HepG2 (cell line): ENCODE results near the gene CA11. TPM values are rescaled to one million over a fixed set of nuclear protein-coding genes. Genes with fewer than 3 reads are reported as not detected.

Experiments used
- ATAC-seq: fragments of 200-7000 bp; cut with Tn5 transposase; 3 replicates; pipeline ENCODE4 v1.9.1; 2020; ENCODE audit warnings: mild to moderate bottlenecking, moderate library complexity
- BruUV-seq: library from RNA; stranded (reverse); fragments of 400-500 nt; replicated peaks from 2 replicates; lab custom pipeline; 2021; lab: Mats Ljungman, UMichigan
- CTCF ChIA-PET: fragments of 300-600 bp; formaldehyde crosslinking; extraction: SDS; loops from one replicate; lab custom pipeline; 2021; ENCODE audit warnings: low total read pairs, inconsistent platforms, low intra/inter-chr PET ratio; lab: Yijun Ruan, JAX
- POLR2A ChIA-PET: fragments of 350-600 bp; sonication (Branson Sonifier 250); formaldehyde crosslinking; loops from one replicate; lab custom pipeline; 2020; ENCODE audit warnings: antibody characterized with exemption, inconsistent platforms; lab: Yijun Ruan, JAX
- DNase-seq: peaks from one replicate; pipeline ENCODE4 v3.0.0-alpha.2; 2015; ENCODE audit warnings: low spot score
- FAIRE-seq: peaks from 3 replicates; lab custom pipeline; 2011; peaks lifted over from hg19 to GRCh38; lab: Jason Lieb, UNC
- H2AFZ ChIP-seq: one replicate; pipeline ENCODE4 v1.6.1; 2011; ENCODE audit warnings: low read length, inconsistent platforms
- H3K27ac ChIP-seq: fragments of 300-600 bp; 3 replicates; pipeline ENCODE4 v1.8.0; 2011; ENCODE audit warnings: mixed run types, mild to moderate bottlenecking, mixed read lengths, low read length, inconsistent platforms; ENCODE audit not compliant: insufficient read depth; ENCODE audit errors: extremely low read length
- H3K27me3 ChIP-seq, 2 experiments: fragments of 200-600 bp in 1 of 2; 2 replicates in 1 of 2; 3 replicates in 1 of 2; pipeline versions ENCODE4 v1.6.0 to v1.8.0; 2011; ENCODE audit warnings: low read length in 2 of 2, mild to moderate bottlenecking in 2 of 2, moderate library complexity in 2 of 2, inconsistent platforms in 1 of 2; ENCODE audit not compliant: insufficient read depth in 2 of 2, control insufficient read depth in 1 of 2
- H3K36me3 ChIP-seq, 2 experiments: fragments of 200-600 bp in 1 of 2; replicated peaks in 1 of 2; 2 replicates in 1 of 2; 3 replicates in 1 of 2; pipeline versions ENCODE4 v1.5.1 to v1.8.0; 2011; ENCODE audit warnings: low read length in 2 of 2, inconsistent platforms in 1 of 2; ENCODE audit not compliant: insufficient read depth in 2 of 2, control insufficient read depth in 1 of 2
- H3K4me1 ChIP-seq: 2 replicates; pipeline ENCODE4 v1.5.1; 2012; ENCODE audit warnings: low read length, inconsistent platforms; ENCODE audit not compliant: insufficient read depth
- H3K4me2 ChIP-seq: 2 replicates; pipeline ENCODE4 v1.6.0; 2011; ENCODE audit warnings: low read depth, low read length, inconsistent platforms
- H3K4me3 ChIP-seq, 3 experiments: fragments of 200-600 bp in 1 of 3; sonication (generic), shearing (Covaris generic) in 1 of 3; replicated peaks in 1 of 3; 2 replicates each; pipeline ENCODE4 v1.5.1; 2011 to 2016; ENCODE audit warnings: low read length in 3 of 3, inconsistent platforms in 2 of 3, low read depth in 2 of 3, mild to moderate bottlenecking in 2 of 3, control low read depth in 1 of 3, mixed read lengths in 1 of 3; ENCODE audit not compliant: insufficient read depth in 1 of 3
- H3K79me2 ChIP-seq: one replicate; pipeline ENCODE4 v1.6.1; 2011; ENCODE audit warnings: low read length, inconsistent platforms; ENCODE audit not compliant: insufficient read depth
- H3K9ac ChIP-seq: 2 replicates; pipeline ENCODE4 v1.6.0; 2011; ENCODE audit warnings: mild to moderate bottlenecking, low read depth, low read length, inconsistent platforms; ENCODE audit not compliant: insufficient read depth
- H3K9me3 ChIP-seq: 2 replicates; pipeline ENCODE4 v1.5.1; 2012; ENCODE audit warnings: mild to moderate bottlenecking, low read length
- H4K20me1 ChIP-seq: 2 replicates; pipeline ENCODE4 v1.6.0; 2011; ENCODE audit warnings: inconsistent platforms, mild to moderate bottlenecking, low read length, moderate library complexity; ENCODE audit not compliant: insufficient read depth
- ATF6 ChIP-seq: sonication (generic); formaldehyde crosslinking; conservative IDR thresholded peaks from 2 replicates; pipeline ENCODE4 v1.4.0; 2020; ENCODE audit warnings: missing genetic modification reagents
- MTA3 ChIP-seq: sonication (generic); formaldehyde crosslinking; IDR thresholded peaks from 2 replicates; pipeline ENCODE4 v1.4.0; 2020; ENCODE audit warnings: missing genetic modification reagents
- REL ChIP-seq: sonication (generic); formaldehyde crosslinking; conservative IDR thresholded peaks from 2 replicates; pipeline ENCODE4 v1.8.0; 2022; ENCODE audit warnings: mild to moderate bottlenecking, missing genetic modification reagents, moderate library complexity
- ZNF768 ChIP-seq: sonication (generic); formaldehyde crosslinking; IDR thresholded peaks from 2 replicates; pipeline ENCODE4 v1.4.0; 2020; ENCODE audit warnings: missing genetic modification reagents
- WGBS: methylation state at CpG from one replicate; pipeline ENCODE4 v1.1.6; 2017; ENCODE audit warnings: low lambda C conversion rate; 5-methylcytosine and 5-hydroxymethylcytosine counted together
- in situ Hi-C: cut with HindIII; loops from 2 replicates; pipeline ENCODE4 v1.10.0; 2017; ENCODE audit warnings: low pct_unique_long_range_greater_than_20kb; ENCODE audit not compliant: extremely low pct_ligation_motif_present
- intact Hi-C: fragments of 100-400 bp; cut with micrococcal nuclease; formaldehyde crosslinking; loops from one replicate; pipeline ENCODE4 v1.10.0; 2022; ENCODE audit not compliant: unreplicated experiment
- polyA plus RNA-seq, 8 experiments: library from polyadenylated mRNA; depleted of rRNA in 3 of 8; stranded (reverse) in 7 of 8; unstranded in 1 of 8; fragments of >200 nt; fragmentation: Illumina TruSeq in 4 of 8; extraction: Trizol in 4 of 8; gene quantifications; 2 replicates each; pipeline versions ENCODE4 v1.2.1 to v1.2.3, GENCODE V29; 2011 to 2016; ENCODE audit warnings: low read depth in 4 of 8, missing spikeins in 1 of 8, mixed read lengths in 1 of 8; ENCODE audit not compliant: insufficient read depth in 1 of 8
- total RNA-seq, 5 experiments: library from RNA; depleted of rRNA; stranded (reverse); fragments of >200 nt; fragmentation: Illumina TruSeq; extraction: Trizol; gene quantifications; 2 replicates each; pipeline ENCODE4 v1.2.3, GENCODE V29; 2016; ENCODE audit warnings: low read depth in 1 of 5

CA11 gene
- total and polyA plus RNA-seq, 2 of the 13 experiments (the other 11 are each of a cell fraction or from before 2014, with no cell fraction given): 0.41 to 0.58 TPM

- CTCF ChIA-PET: no interaction called here
- intact Hi-C loops: no loop called here
Observed at GRCh38 chr19:48596679-48597465, 49.1 kb downstream of the CA11 start.

More at GRCh38 chr19:48596679-48597465, 49.1 kb downstream of the CA11 start:
- no peak overlapping the region for H3K9ac ChIP-seq
- H2AFZ ChIP-seq: no peak overlapping the region
- no peak overlapping the region for H3K4me3 ChIP-seq
- DNase-seq: no peak
- peaks cover 0 to 12% of the 10 kb centered on the region in 2 experiments; a peak in 3 of 5 replicates for H3K27me3 ChIP-seq
- 44% methylated on average over 20 of the region's 39 CpGs for WGBS
- no peak overlapping the region for H3K27ac ChIP-seq
- no peaks in the 10 kb centered on the region for H3K36me3 ChIP-seq
- POLR2A ChIA-PET: no interaction called here
- no peaks in the 10 kb centered on the region for H4K20me1 ChIP-seq
- H3K9me3 ChIP-seq: no peaks in the 10 kb centered on the region
- no peak for FAIRE-seq
- no peak for ATAC-seq
- no TSS peak for BruUV-seq
- no peak overlapping the region for H3K4me2 ChIP-seq
- TF ChIP-seq MTA3 (CRISPR knock-in tag) (no peak), REL (no peak), ZNF768 (peak; percentile 94), ATF6 (no peak)
- H3K79me2 ChIP-seq: no peaks in the 10 kb centered on the region
- H3K4me1 ChIP-seq: peaks cover 15% of the 10 kb centered on the region; the same call in 1 of the 2 replicates
- in situ Hi-C loops: no loop called here
